ENCODE results near the gene ARHGEF7.

The ARHGEF7 gene

DNA sequence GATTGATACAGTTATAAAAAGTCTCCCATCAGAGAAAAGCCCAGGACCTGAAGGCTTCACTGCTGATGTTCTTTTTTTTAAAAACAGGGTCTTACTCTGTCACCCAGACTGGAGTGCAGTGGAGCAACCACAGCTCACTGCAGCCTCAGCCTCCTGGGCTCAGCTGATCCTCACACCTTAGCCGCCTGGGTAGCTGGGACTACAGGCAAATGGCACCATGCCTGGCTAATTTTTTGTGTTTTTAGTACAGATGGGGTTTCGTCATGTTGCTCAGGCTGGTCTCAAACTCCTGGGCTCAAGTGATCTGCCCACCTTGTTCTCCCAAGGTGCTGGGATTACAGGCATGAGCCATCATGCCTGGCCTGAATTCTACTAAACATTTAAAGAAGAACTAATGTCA lies 238.4 kb downstream of the ARHGEF7 start:
- TF ChIP-seq CTCF (IDR thresholded peaks at IDR 0.05; ENCODE audit: low read depth, low read length): no peak
- no peak for DNase-seq
- no peak overlapping the region for H3K4me3 ChIP-seq (ENCODE audit: low read depth, low read length)
- H3K27me3 ChIP-seq: peaks cover 27% of the 10 kb centered on the region
- no peaks in the 10 kb centered on the region for H3K36me3 ChIP-seq
- no peaks in the 10 kb centered on the region for H3K4me1 ChIP-seq
- H3K9me3 ChIP-seq: no peaks in the 10 kb centered on the region

DNA sequence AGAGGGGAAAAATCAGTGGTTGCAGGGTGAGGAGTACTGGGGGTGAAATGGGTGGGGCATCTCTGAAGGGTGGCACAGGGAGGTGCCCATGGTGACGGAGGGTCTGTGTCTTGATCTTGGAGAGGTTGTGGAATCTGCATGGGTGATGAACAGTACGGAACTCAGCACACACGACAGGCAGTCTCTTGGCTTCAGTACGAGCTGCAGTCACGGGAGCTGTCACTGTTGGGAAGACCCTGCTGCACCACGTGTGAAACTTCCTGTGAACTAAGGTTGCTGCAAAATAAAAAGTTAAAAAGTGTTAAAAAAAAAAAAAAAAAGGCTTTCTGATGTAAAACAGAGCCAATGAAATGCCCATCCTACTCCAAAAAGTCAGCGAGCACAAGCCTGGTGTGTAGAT lies 239.7 kb downstream of the ARHGEF7 start:
- Histone ChIP-seq H3K9me3 (no peaks in the 10 kb centered on the region), H3K36me3 (no peaks in the 10 kb centered on the region), H3K4me3 (ENCODE audit: low read depth, low read length) (no peak overlapping the region), H3K27me3 (peaks cover 29% of the 10 kb centered on the region), H3K4me1 (no peaks in the 10 kb centered on the region)
- no peak for DNase-seq
- TF ChIP-seq CTCF (IDR thresholded peaks at IDR 0.05; ENCODE audit: low read depth, low read length): no peak

All from BE2C (cell line).